Measurements from ENCODE around the gene RFFL.
A peak's percentile ranks its signal among the peaks of the same experiment; 100 is the strongest.

The RFFL gene

GRCh38 chr17:35069311-35069710 is 5.8 kb upstream of the RFFL start:
- Mint-ChIP-seq H3K27ac (no peak overlapping the region), H3K9me3 (ENCODE audit: low read depth) (no peaks in the 10 kb centered on the region), H3K4me1 (ENCODE audit: low read depth) (peaks cover 58% of the 10 kb centered on the region), H3K36me3 (peaks cover 4% of the 10 kb centered on the region), H3K27me3 (no peaks in the 10 kb centered on the region), H3K4me3 (no peak overlapping the region)

GRCh38 chr17:35068249-35068648 is 4.7 kb upstream of the RFFL start:
- H3K9me3 Mint-ChIP-seq (ENCODE audit: low read depth), result no peaks in the 10 kb centered on the region
- H3K4me1 Mint-ChIP-seq (ENCODE audit: low read depth), result peaks cover 58% of the 10 kb centered on the region

GRCh38 chr17:35065880-35066279 is 2.4 kb upstream of the RFFL start:
- no peak overlapping the region for H3K27ac Mint-ChIP-seq
- no peaks in the 10 kb centered on the region for H3K27me3 Mint-ChIP-seq
- H3K4me3 Mint-ChIP-seq, result no peak overlapping the region
- no peaks in the 10 kb centered on the region for H3K9me3 Mint-ChIP-seq (ENCODE audit: low read depth)
- peaks cover 10% of the 10 kb centered on the region for H3K36me3 Mint-ChIP-seq
- peaks cover 57% of the 10 kb centered on the region for H3K4me1 Mint-ChIP-seq (ENCODE audit: low read depth)

More at GRCh38 chr17:35068249-35068648, 4.7 kb upstream of the RFFL start:
- no peaks in the 10 kb centered on the region for H3K27me3 Mint-ChIP-seq
- H3K27ac Mint-ChIP-seq, result no peak overlapping the region
- H3K36me3 Mint-ChIP-seq, result peaks cover 4% of the 10 kb centered on the region
- no peak overlapping the region for H3K4me3 Mint-ChIP-seq

- no peaks in the 10 kb centered on the region for H3K9me3 Mint-ChIP-seq (ENCODE audit: low read depth)
- H3K4me3 Mint-ChIP-seq, result no peak overlapping the region
- peaks cover 10% of the 10 kb centered on the region for H3K36me3 Mint-ChIP-seq
- peak overlapping the region; percentile 90 for H3K27ac Mint-ChIP-seq
- peaks cover 63% of the 10 kb centered on the region for H3K4me1 Mint-ChIP-seq (ENCODE audit: low read depth)
- no peaks in the 10 kb centered on the region for H3K27me3 Mint-ChIP-seq
Measured at GRCh38 chr17:35064516-35065215, 1.2 kb upstream of the RFFL start.

GRCh38 chr17:35062308-35062707 is 1.2 kb downstream of the RFFL start:
- peak overlapping the region; percentile 84 for H3K27ac Mint-ChIP-seq
- H3K4me1 Mint-ChIP-seq (ENCODE audit: low read depth), result peaks cover 62% of the 10 kb centered on the region
- no peaks in the 10 kb centered on the region for H3K27me3 Mint-ChIP-seq
- H3K4me3 Mint-ChIP-seq, result peak overlapping the region; percentile 66
- no peaks in the 10 kb centered on the region for H3K9me3 Mint-ChIP-seq (ENCODE audit: low read depth)
- peaks cover 14% of the 10 kb centered on the region for H3K36me3 Mint-ChIP-seq

GRCh38 chr17:35057332-35057915 is 6.1 kb downstream of the RFFL start:
- H3K27me3 Mint-ChIP-seq, result no peaks in the 10 kb centered on the region
- H3K4me3 Mint-ChIP-seq, result no peak overlapping the region
- peak overlapping the region; percentile 19 for H3K27ac Mint-ChIP-seq
- H3K36me3 Mint-ChIP-seq, result peaks cover 23% of the 10 kb centered on the region
- peaks cover 67% of the 10 kb centered on the region for H3K4me1 Mint-ChIP-seq (ENCODE audit: low read depth)
- H3K9me3 Mint-ChIP-seq (ENCODE audit: low read depth), result peaks cover 3% of the 10 kb centered on the region

- Mint-ChIP-seq H3K9me3 (ENCODE audit: low read depth) (peaks cover 3% of the 10 kb centered on the region), H3K27me3 (no peaks in the 10 kb centered on the region), H3K4me1 (ENCODE audit: low read depth) (peaks cover 74% of the 10 kb centered on the region), H3K36me3 (peaks cover 20% of the 10 kb centered on the region), H3K27ac (peak overlapping the region; percentile 68), H3K4me3 (no peak overlapping the region)
Measured at GRCh38 chr17:35056013-35056412, 7.5 kb downstream of the RFFL start.

GRCh38 chr17:35053204-35053603 is 10.3 kb downstream of the RFFL start:
- peak overlapping the region; percentile 89 for H3K27ac Mint-ChIP-seq
- no peaks in the 10 kb centered on the region for H3K27me3 Mint-ChIP-seq
- H3K4me1 Mint-ChIP-seq (ENCODE audit: low read depth), result peaks cover 78% of the 10 kb centered on the region
- peaks cover 3% of the 10 kb centered on the region for H3K9me3 Mint-ChIP-seq (ENCODE audit: low read depth)
- H3K4me3 Mint-ChIP-seq, result no peak overlapping the region
- peaks cover 16% of the 10 kb centered on the region for H3K36me3 Mint-ChIP-seq

GRCh38 chr17:35052780-35053179 is 10.7 kb downstream of the RFFL start:
- Mint-ChIP-seq H3K27ac (peak overlapping the region; percentile 89), H3K4me3 (peak overlapping the region; percentile 57), H3K27me3 (no peaks in the 10 kb centered on the region), H3K36me3 (peaks cover 16% of the 10 kb centered on the region), H3K9me3 (ENCODE audit: low read depth) (peaks cover 3% of the 10 kb centered on the region), H3K4me1 (ENCODE audit: low read depth) (peaks cover 74% of the 10 kb centered on the region)

- H3K4me1 Mint-ChIP-seq (ENCODE audit: low read depth), result peaks cover 70% of the 10 kb centered on the region
- no peaks in the 10 kb centered on the region for H3K27me3 Mint-ChIP-seq
- H3K36me3 Mint-ChIP-seq, result peaks cover 13% of the 10 kb centered on the region
- peak overlapping the region; percentile 57 for H3K4me3 Mint-ChIP-seq
- H3K27ac Mint-ChIP-seq, result peak overlapping the region; percentile 89
- peaks cover 3% of the 10 kb centered on the region for H3K9me3 Mint-ChIP-seq (ENCODE audit: low read depth)
Measured at GRCh38 chr17:35052241-35052610, 11.3 kb downstream of the RFFL start.

GRCh38 chr17:35051579-35052240 is 11.8 kb downstream of the RFFL start:
- H3K4me3 Mint-ChIP-seq, result peak overlapping the region; percentile 57
- H3K27me3 Mint-ChIP-seq, result no peaks in the 10 kb centered on the region
- peaks cover 74% of the 10 kb centered on the region for H3K4me1 Mint-ChIP-seq (ENCODE audit: low read depth)
- peaks cover 3% of the 10 kb centered on the region for H3K9me3 Mint-ChIP-seq (ENCODE audit: low read depth)
- peaks cover 13% of the 10 kb centered on the region for H3K36me3 Mint-ChIP-seq
- peak overlapping the region; percentile 89 for H3K27ac Mint-ChIP-seq

- Mint-ChIP-seq H3K9me3 (ENCODE audit: low read depth) (peaks cover 3% of the 10 kb centered on the region), H3K36me3 (peaks cover 13% of the 10 kb centered on the region), H3K4me3 (peak overlapping the region; percentile 57), H3K27ac (peak overlapping the region; percentile 89), H3K4me1 (ENCODE audit: low read depth) (peaks cover 76% of the 10 kb centered on the region), H3K27me3 (no peaks in the 10 kb centered on the region)
Measured at GRCh38 chr17:35051183-35051578, 12.3 kb downstream of the RFFL start.

GRCh38 chr17:35050170-35050569 is 13.3 kb downstream of the RFFL start:
- Mint-ChIP-seq H3K36me3 (peaks cover 10% of the 10 kb centered on the region), H3K4me3 (no peak overlapping the region), H3K4me1 (ENCODE audit: low read depth) (peaks cover 78% of the 10 kb centered on the region), H3K27me3 (no peaks in the 10 kb centered on the region), H3K27ac (peak overlapping the region; percentile 76), H3K9me3 (ENCODE audit: low read depth) (peaks cover 3% of the 10 kb centered on the region)

GRCh38 chr17:35048685-35049379 is 14.7 kb downstream of the RFFL start:
- H3K27me3 Mint-ChIP-seq, result no peaks in the 10 kb centered on the region
- H3K27ac Mint-ChIP-seq, result peak overlapping the region; percentile 76
- H3K36me3 Mint-ChIP-seq, result peaks cover 5% of the 10 kb centered on the region
- H3K4me3 Mint-ChIP-seq, result peak overlapping the region; percentile 51
- H3K9me3 Mint-ChIP-seq (ENCODE audit: low read depth), result no peaks in the 10 kb centered on the region
- peaks cover 79% of the 10 kb centered on the region for H3K4me1 Mint-ChIP-seq (ENCODE audit: low read depth)

- peaks cover 73% of the 10 kb centered on the region for H3K4me1 Mint-ChIP-seq (ENCODE audit: low read depth)
Measured at GRCh38 chr17:35046740-35047283, 16.7 kb downstream of the RFFL start.

More at GRCh38 chr17:35046740-35047283, 16.7 kb downstream of the RFFL start:
- Mint-ChIP-seq H3K27me3 (no peaks in the 10 kb centered on the region), H3K36me3 (no peaks in the 10 kb centered on the region), H3K9me3 (ENCODE audit: low read depth) (no peaks in the 10 kb centered on the region), H3K27ac (peak overlapping the region; percentile 95), H3K4me3 (peak overlapping the region; percentile 83)
